HepG2 (cell line): Measurements from ENCODE around the gene VPS37B. TPM values are rescaled to one million over a fixed set of nuclear protein-coding genes. Genes with fewer than 3 reads are reported as not detected.

ENCODE experiments used
- ATAC-seq: fragments of 200-7000 bp; cut with Tn5 transposase; 3 replicates; pipeline ENCODE4 v1.9.1; 2020; ENCODE audit warnings: mild to moderate bottlenecking, moderate library complexity
- BruUV-seq: library from RNA; stranded (reverse); fragments of 400-500 nt; replicated peaks from 2 replicates; lab custom pipeline; 2021; lab: Mats Ljungman, UMichigan
- CTCF ChIA-PET: fragments of 300-600 bp; formaldehyde crosslinking; extraction: SDS; loops from one replicate; lab custom pipeline; 2021; ENCODE audit warnings: low total read pairs, inconsistent platforms, low intra/inter-chr PET ratio; lab: Yijun Ruan, JAX
- POLR2A ChIA-PET: fragments of 350-600 bp; sonication (Branson Sonifier 250); formaldehyde crosslinking; loops from one replicate; lab custom pipeline; 2020; ENCODE audit warnings: antibody characterized with exemption, inconsistent platforms; lab: Yijun Ruan, JAX
- DNase-seq: peaks from one replicate; pipeline ENCODE4 v3.0.0-alpha.2; 2015; ENCODE audit warnings: low spot score
- FAIRE-seq: peaks from 3 replicates; lab custom pipeline; 2011; peaks lifted over from hg19 to GRCh38; lab: Jason Lieb, UNC
- H2AFZ ChIP-seq: one replicate; pipeline ENCODE4 v1.6.1; 2011; ENCODE audit warnings: low read length, inconsistent platforms
- H3K27ac ChIP-seq: fragments of 300-600 bp; 3 replicates; pipeline ENCODE4 v1.8.0; 2011; ENCODE audit warnings: mixed run types, mild to moderate bottlenecking, mixed read lengths, low read length, inconsistent platforms; ENCODE audit not compliant: insufficient read depth; ENCODE audit errors: extremely low read length
- H3K27me3 ChIP-seq, 2 experiments: fragments of 200-600 bp in 1 of 2; 2 replicates in 1 of 2; 3 replicates in 1 of 2; pipeline versions ENCODE4 v1.6.0 to v1.8.0; 2011; ENCODE audit warnings: low read length in 2 of 2, mild to moderate bottlenecking in 2 of 2, moderate library complexity in 2 of 2, inconsistent platforms in 1 of 2; ENCODE audit not compliant: insufficient read depth in 2 of 2, control insufficient read depth in 1 of 2
- H3K36me3 ChIP-seq, 2 experiments: fragments of 200-600 bp in 1 of 2; replicated peaks in 1 of 2; 2 replicates in 1 of 2; 3 replicates in 1 of 2; pipeline versions ENCODE4 v1.5.1 to v1.8.0; 2011; ENCODE audit warnings: low read length in 2 of 2, inconsistent platforms in 1 of 2; ENCODE audit not compliant: insufficient read depth in 2 of 2, control insufficient read depth in 1 of 2
- H3K4me1 ChIP-seq: 2 replicates; pipeline ENCODE4 v1.5.1; 2012; ENCODE audit warnings: low read length, inconsistent platforms; ENCODE audit not compliant: insufficient read depth
- H3K4me2 ChIP-seq: 2 replicates; pipeline ENCODE4 v1.6.0; 2011; ENCODE audit warnings: low read depth, low read length, inconsistent platforms
- H3K4me3 ChIP-seq, 3 experiments: fragments of 200-600 bp in 1 of 3; sonication (generic), shearing (Covaris generic) in 1 of 3; replicated peaks in 1 of 3; 2 replicates each; pipeline ENCODE4 v1.5.1; 2011 to 2016; ENCODE audit warnings: low read length in 3 of 3, inconsistent platforms in 2 of 3, low read depth in 2 of 3, mild to moderate bottlenecking in 2 of 3, control low read depth in 1 of 3, mixed read lengths in 1 of 3; ENCODE audit not compliant: insufficient read depth in 1 of 3
- H3K79me2 ChIP-seq: one replicate; pipeline ENCODE4 v1.6.1; 2011; ENCODE audit warnings: low read length, inconsistent platforms; ENCODE audit not compliant: insufficient read depth
- H3K9ac ChIP-seq: 2 replicates; pipeline ENCODE4 v1.6.0; 2011; ENCODE audit warnings: mild to moderate bottlenecking, low read depth, low read length, inconsistent platforms; ENCODE audit not compliant: insufficient read depth
- H3K9me3 ChIP-seq: 2 replicates; pipeline ENCODE4 v1.5.1; 2012; ENCODE audit warnings: mild to moderate bottlenecking, low read length
- H4K20me1 ChIP-seq: 2 replicates; pipeline ENCODE4 v1.6.0; 2011; ENCODE audit warnings: inconsistent platforms, mild to moderate bottlenecking, low read length, moderate library complexity; ENCODE audit not compliant: insufficient read depth
- E2F2 ChIP-seq: sonication (generic); formaldehyde crosslinking; IDR thresholded peaks from 2 replicates; pipeline ENCODE4 v1.4.0; 2020; ENCODE audit warnings: missing genetic modification reagents, borderline replicate concordance
- KDM5A ChIP-seq: fragments of 200-600 bp; sonication (generic); IDR thresholded peaks from 2 replicates; pipeline ENCODE4 v1.7.0; 2018; ENCODE audit warnings: antibody characterized with exemption, mild to moderate bottlenecking, low read length, borderline replicate concordance
- MTF2 ChIP-seq: sonication (generic); formaldehyde crosslinking; IDR thresholded peaks from 2 replicates; pipeline ENCODE4 v1.5.0; 2020; ENCODE audit warnings: missing genetic modification reagents, borderline replicate concordance
- NBN ChIP-seq: fragments of 450-650 bp; conservative IDR thresholded peaks from 2 replicates; pipeline ENCODE4 v1.6.1; 2017
- NFIC ChIP-seq: IDR thresholded peaks from 2 replicates; pipeline ENCODE4 v1.6.1; 2012; ENCODE audit warnings: mild to moderate bottlenecking, low read length, inconsistent platforms
- PHB2 ChIP-seq: fragments of 450-650 bp; IDR thresholded peaks from 2 replicates; pipeline ENCODE4 v1.6.1; 2018; ENCODE audit not compliant: partially characterized antibody
- TOPORS ChIP-seq: sonication (generic); formaldehyde crosslinking; IDR thresholded peaks from 2 replicates; pipeline ENCODE4 v1.8.0; 2023; ENCODE audit warnings: mild to moderate bottlenecking, missing genetic modification reagents
- ZNF281 ChIP-seq: sonication (generic); formaldehyde crosslinking; IDR thresholded peaks from 2 replicates; pipeline ENCODE4 v1.4.0; 2020; ENCODE audit warnings: missing genetic modification reagents, borderline replicate concordance
- ZNF44 ChIP-seq: sonication (generic); formaldehyde crosslinking; IDR thresholded peaks from 2 replicates; pipeline ENCODE4 v1.5.1; 2020; ENCODE audit warnings: mild to moderate bottlenecking, missing genetic modification reagents
- ZNF616 ChIP-seq: sonication (generic); formaldehyde crosslinking; IDR thresholded peaks from 2 replicates; pipeline ENCODE4 v1.5.0; 2020; ENCODE audit warnings: low read depth, mild to moderate bottlenecking, missing genetic modification reagents
- ZNF710 ChIP-seq: sonication (generic); formaldehyde crosslinking; IDR thresholded peaks from 2 replicates; pipeline ENCODE4 v1.5.0; 2020; ENCODE audit warnings: mild to moderate bottlenecking, missing genetic modification reagents, borderline replicate concordance
- ZSCAN20 ChIP-seq: sonication (generic); formaldehyde crosslinking; IDR thresholded peaks from 2 replicates; pipeline ENCODE4 v1.4.0; 2020; ENCODE audit warnings: missing genetic modification reagents, mild to moderate bottlenecking, borderline replicate concordance
- WGBS: methylation state at CpG from one replicate; pipeline ENCODE4 v1.1.6; 2017; ENCODE audit warnings: low lambda C conversion rate; 5-methylcytosine and 5-hydroxymethylcytosine counted together
- in situ Hi-C: cut with HindIII; loops from 2 replicates; pipeline ENCODE4 v1.10.0; 2017; ENCODE audit warnings: low pct_unique_long_range_greater_than_20kb; ENCODE audit not compliant: extremely low pct_ligation_motif_present
- intact Hi-C: fragments of 100-400 bp; cut with micrococcal nuclease; formaldehyde crosslinking; loops from one replicate; pipeline ENCODE4 v1.10.0; 2022; ENCODE audit not compliant: unreplicated experiment
- polyA plus RNA-seq, 8 experiments: library from polyadenylated mRNA; depleted of rRNA in 3 of 8; stranded (reverse) in 7 of 8; unstranded in 1 of 8; fragments of >200 nt; fragmentation: Illumina TruSeq in 4 of 8; extraction: Trizol in 4 of 8; gene quantifications; 2 replicates each; pipeline versions ENCODE4 v1.2.1 to v1.2.3, GENCODE V29; 2011 to 2016; ENCODE audit warnings: low read depth in 4 of 8, missing spikeins in 1 of 8, mixed read lengths in 1 of 8; ENCODE audit not compliant: insufficient read depth in 1 of 8
- total RNA-seq, 5 experiments: library from RNA; depleted of rRNA; stranded (reverse); fragments of >200 nt; fragmentation: Illumina TruSeq; extraction: Trizol; gene quantifications; 2 replicates each; pipeline ENCODE4 v1.2.3, GENCODE V29; 2016; ENCODE audit warnings: low read depth in 1 of 5

VPS37B gene
- total and polyA plus RNA-seq, 2 of the 13 experiments (the other 11 are each of a cell fraction or from before 2014, with no cell fraction given) = 4.6 to 5.3 TPM

DNA sequence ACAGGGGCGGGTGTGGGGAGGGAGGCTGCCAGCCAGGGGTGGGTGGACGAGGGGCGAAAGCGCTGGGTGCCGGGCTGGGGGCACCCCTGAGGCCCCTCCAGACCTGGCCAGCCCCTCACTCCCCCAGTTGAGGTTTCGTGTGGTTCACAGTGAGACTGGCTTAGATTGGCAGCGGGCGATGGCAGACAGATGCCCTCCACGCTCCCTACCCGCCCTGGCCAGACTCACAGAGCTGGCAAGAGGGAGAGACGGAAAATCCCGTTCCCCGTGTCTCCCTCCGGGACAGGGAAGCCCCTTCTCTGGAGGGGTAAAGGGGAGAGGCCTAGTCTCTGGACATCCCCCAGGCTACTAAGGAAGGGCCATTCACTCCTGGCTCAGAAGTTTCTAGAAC is 33.2 kb upstream of the VPS37B start:
- no peak for FAIRE-seq
- peaks cover 9% of the 10 kb centered on the region; the same call in 1 of the 2 replicates for H3K4me1 ChIP-seq
- no peaks in the 10 kb centered on the region for H3K36me3 ChIP-seq
- TF ChIP-seq NBN = no peak
- TF ChIP-seq, all 625 proteins: peak for 0
- Histone ChIP-seq H3K79me2 (no peaks in the 10 kb centered on the region), H3K9me3 (no peaks in the 10 kb centered on the region), H3K27me3 (no peaks in the 10 kb centered on the region), H3K9ac (no peak overlapping the region), H3K27ac (no peak overlapping the region), H4K20me1 (no peaks in the 10 kb centered on the region), H2AFZ (no peak overlapping the region), H3K4me3 (no peak overlapping the region), H3K4me2 (no peak overlapping the region)
- BruUV-seq = no TSS peak
- ChIA-PET CTCF (no interaction called here), POLR2A (no interaction called here)
- ATAC-seq (no peak), DNase-seq (no peak)
- 96% methylated on average over 13 of the region's 14 CpGs for WGBS
- intact Hi-C loops = no loop called here
- in situ Hi-C loops = no loop called here

DNA sequence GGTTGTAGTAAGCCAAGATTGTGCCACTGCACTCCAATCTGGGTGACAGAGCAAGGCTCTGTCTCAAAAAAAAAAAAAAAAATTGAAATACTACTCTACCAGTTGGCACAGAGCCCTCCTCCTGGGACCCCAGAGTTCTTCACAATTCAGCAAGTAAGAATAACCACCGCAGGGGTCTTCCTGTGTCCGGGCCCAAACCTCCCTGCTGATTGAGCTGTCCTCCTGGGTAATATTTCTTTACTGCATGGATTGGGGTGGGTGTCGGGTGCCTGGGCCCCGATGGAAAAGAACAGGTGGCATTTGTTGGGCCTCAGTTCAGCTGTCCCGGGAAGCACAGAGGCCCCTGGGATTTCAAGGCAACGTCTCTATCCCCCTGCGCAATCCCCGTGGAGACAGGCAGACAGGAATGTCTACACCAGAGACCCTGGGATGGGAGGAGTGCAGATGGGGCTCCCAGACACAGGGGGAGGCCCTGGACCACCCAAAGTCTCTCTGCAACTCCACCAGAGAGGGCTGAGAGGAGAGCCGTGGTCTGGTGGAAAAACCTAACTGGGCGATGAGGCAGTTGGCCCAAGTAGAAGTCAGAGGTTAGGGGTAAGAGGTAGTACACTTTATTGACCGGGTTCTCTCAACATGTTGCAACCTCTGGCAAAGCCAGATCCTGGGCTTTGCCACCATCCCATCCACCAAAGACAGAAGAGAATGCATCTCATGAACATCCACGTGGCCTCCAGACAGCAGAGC is 32.7 kb upstream of the VPS37B start:
- Histone ChIP-seq H3K4me1 (peaks cover 9% of the 10 kb centered on the region; the same call in 1 of the 2 replicates), H3K27me3 (no peaks in the 10 kb centered on the region), H3K79me2 (no peaks in the 10 kb centered on the region), H3K9ac (no peak overlapping the region), H2AFZ (no peak overlapping the region), H3K27ac (no peak overlapping the region), H3K4me3 (no peak overlapping the region), H3K4me2 (no peak overlapping the region), H3K36me3 (no peaks in the 10 kb centered on the region), H4K20me1 (no peaks in the 10 kb centered on the region), H3K9me3 (no peaks in the 10 kb centered on the region)
- ATAC-seq = no peak
- DNase-seq = no peak
- no TSS peak for BruUV-seq
- no peak for FAIRE-seq
- 83% methylated on average over 6 of the region's 12 CpGs for WGBS
- POLR2A ChIA-PET = no interaction called here
- intact Hi-C loops = no loop called here
- in situ Hi-C loops = no loop called here
- CTCF ChIA-PET = no interaction called here
- no peak for TF ChIP-seq ZNF44
- TF ChIP-seq KDM5A = no peak
- TF ChIP-seq PHB2 = no peak
- TF ChIP-seq MTF2 = no peak
- no peak for TF ChIP-seq TOPORS
- TF ChIP-seq E2F2 (CRISPR knock-in tag) = no peak
- no peak for TF ChIP-seq ZSCAN20 (CRISPR knock-in tag)
- TF ChIP-seq ZNF710 (CRISPR knock-in tag) = no peak
- TF ChIP-seq NFIC = no peak
- TF ChIP-seq ZNF616 = no peak
- TF ChIP-seq ZNF281 (CRISPR knock-in tag) = no peak
